ENCODE data around the gene TMEM203. TPM values are rescaled to one million over a fixed set of nuclear protein-coding genes. Genes with fewer than 3 reads are reported as not detected.

TMEM203 gene
- total and polyA plus RNA-seq, 10 of the 15 experiments (the other 5 are each of a cell fraction or from before 2014, with no cell fraction given), result 7.2 to 68.1 (median 33.8) TPM

GRCh38 chr9:137236238-137236935, 30.9 kb upstream of the TMEM203 start (continued):
- TF ChIP-seq MLLT1 (IDR thresholded peaks at IDR 0.05) (no peak), BCL11A (IDR thresholded peaks at IDR 0.05; ENCODE audit: low read depth, low read length) (no peak), BMI1 (IDR thresholded peaks at IDR 0.05; ENCODE audit: borderline replicate concordance) (no peak), RAD51 (IDR thresholded peaks at IDR 0.05) (peak; percentile 64), IRF4 (IDR thresholded peaks at IDR 0.05; ENCODE audit: low read depth, low read length) (no peak), TAF1 (IDR thresholded peaks at IDR 0.05; ENCODE audit: borderline replicate concordance, low read depth, low read length) (no peak), RFX5 (IDR thresholded peaks at IDR 0.05; ENCODE audit: low read depth, low read length) (no peak), CBFB (IDR thresholded peaks at IDR 0.05; ENCODE audit: low read depth) (no peak), CHD2 (IDR thresholded peaks at IDR 0.05; ENCODE audit: borderline replicate concordance, low read depth, low read length) (peak; percentile 59), ZNF24 (IDR thresholded peaks at IDR 0.05) (0 out of 2 replicates have a peak, but pooled peaks have one; percentile 33), MTA2 (IDR thresholded peaks at IDR 0.05; ENCODE audit: low read depth) (peak; percentile 68; the same call in 1 of the 2 replicates), MXI1 (IDR thresholded peaks at IDR 0.05; ENCODE audit: low read depth, low read length) (peak; percentile 62; the same call in 1 of the 2 replicates), CBX5 (IDR thresholded peaks at IDR 0.05; ENCODE audit: low read depth) (no peak), ZNF207 (IDR thresholded peaks at IDR 0.05; ENCODE audit: borderline replicate concordance) (peak; percentile 55; the same call in 1 of the 2 replicates), PBX3 (IDR thresholded peaks at IDR 0.05; ENCODE audit: insufficient replicate concordance, low read depth, low read length) (no peak), NFYA (IDR thresholded peaks at IDR 0.05; ENCODE audit: borderline replicate concordance, low read depth, low read length) (no peak), PAX8 (IDR thresholded peaks at IDR 0.05) (no peak), SREBF2 (IDR thresholded peaks at IDR 0.05; ENCODE audit: low read length) (no peak), BRCA1 (IDR thresholded peaks at IDR 0.05; ENCODE audit: low read depth, low read length) (no peak), ESRRA (IDR thresholded peaks at IDR 0.05; ENCODE audit: low read length) (no peak), JUNB (IDR thresholded peaks at IDR 0.05) (no peak), RELB (IDR thresholded peaks at IDR 0.05; ENCODE audit: low read depth) (peak; percentile 82), BACH1 (IDR thresholded peaks at IDR 0.05; ENCODE audit: borderline replicate concordance) (peak; percentile 54; the same call in 1 of the 2 replicates), ATF3 (IDR thresholded peaks at IDR 0.05; ENCODE audit: borderline replicate concordance, extremely low read depth, low read depth, low read length) (no peak), MYC (IDR thresholded peaks at IDR 0.05; ENCODE audit: insufficient read depth, insufficient read length, insufficient replicate concordance, low read length, severe bottlenecking) (no peak), PKNOX1 (IDR thresholded peaks at IDR 0.05) (peak; percentile 33; the same call in 1 of the 2 replicates), ZNF622 (IDR thresholded peaks at IDR 0.05) (no peak)

Measured in GM12878 (cell line).